IMR-90 (cell line): Measurements from ENCODE around the gene RADIL. TPM values are rescaled to one million over a fixed set of nuclear protein-coding genes. Genes with fewer than 3 reads are reported as not detected.

ENCODE experiments used
- ATAC-seq: fragments of 200-7000 bp; cut with Tn5 transposase; 2 replicates; pipeline ENCODE4 v1.9.1; 2020; ENCODE audit warnings: low read depth, mild to moderate bottlenecking, moderate library complexity
- BruUV-seq: library from RNA; stranded (reverse); fragments of 400-500 nt; replicated peaks from 2 replicates; lab custom pipeline; 2021; lab: Mats Ljungman, UMichigan
- CTCF ChIA-PET: fragments of 300-600 bp; formaldehyde crosslinking; extraction: SDS; loops from one replicate; lab custom pipeline; 2021; ENCODE audit warnings: antibody characterized with exemption; lab: Yijun Ruan, JAX
- POLR2A ChIA-PET: fragments of 300-600 bp; sonication (Branson Sonifier 250); formaldehyde crosslinking; loops from one replicate; lab custom pipeline; 2022; ENCODE audit warnings: antibody characterized with exemption; ENCODE audit not compliant: unreplicated experiment; lab: Charles Lee
- DNase-seq: peaks from one replicate; pipeline ENCODE4 v3.0.0; 2013
- H2AFZ ChIP-seq: replicated peaks from 2 replicates; pipeline ENCODE3; 2013; ENCODE audit warnings: low read length, mild to moderate bottlenecking; ENCODE audit not compliant: poor library complexity
- H2AK5ac ChIP-seq: 2 replicates; pipeline ENCODE4 v1.6.1; 2013; ENCODE audit warnings: low read depth, low read length, inconsistent platforms
- H2AK9ac ChIP-seq: replicated peaks from 2 replicates; pipeline ENCODE3; 2013; ENCODE audit warnings: mild to moderate bottlenecking, low read depth, low read length, moderate library complexity; ENCODE audit not compliant: poor library complexity
- H2BK120ac ChIP-seq: 2 replicates; pipeline ENCODE4 v1.6.1; 2013; ENCODE audit warnings: low read depth, low read length, inconsistent platforms
- H2BK15ac ChIP-seq: 3 replicates; pipeline ENCODE4 v1.6.1; 2013; ENCODE audit warnings: low read depth, low read length, inconsistent platforms
- H2BK20ac ChIP-seq: 2 replicates; pipeline ENCODE4 v1.6.1; 2013; ENCODE audit warnings: low read depth, mild to moderate bottlenecking, inconsistent platforms, low read length, moderate library complexity
- H2BK5ac ChIP-seq: 2 replicates; pipeline ENCODE4 v1.6.1; 2013; ENCODE audit warnings: mild to moderate bottlenecking, low read depth, low read length, inconsistent platforms; ENCODE audit not compliant: poor library complexity, severe bottlenecking
- H3K14ac ChIP-seq: replicated peaks from 2 replicates; pipeline ENCODE4 v1.6.1; 2013; ENCODE audit warnings: low read depth, low read length, inconsistent platforms
- H3K18ac ChIP-seq: 2 replicates; pipeline ENCODE4 v1.6.1; 2013; ENCODE audit warnings: low read depth, low read length, control low read depth
- H3K23ac ChIP-seq: 2 replicates; pipeline ENCODE4 v1.6.1; 2013; ENCODE audit warnings: low read depth, low read length, inconsistent platforms
- H3K27ac ChIP-seq: 2 replicates; pipeline ENCODE4 v1.5.1; 2013; ENCODE audit warnings: mild to moderate bottlenecking, control low read depth, low read length; ENCODE audit not compliant: insufficient read depth
- H3K27me3 ChIP-seq: 2 replicates; pipeline ENCODE4 v1.6.1; 2013; ENCODE audit warnings: low read length; ENCODE audit not compliant: control insufficient read depth, insufficient read depth
- H3K36me3 ChIP-seq: 2 replicates; pipeline ENCODE4 v1.6.1; 2013; ENCODE audit warnings: low read length, mixed read lengths; ENCODE audit not compliant: control insufficient read depth, insufficient read depth
- H3K4ac ChIP-seq: 2 replicates; pipeline ENCODE4 v1.6.1; 2013; ENCODE audit warnings: low read depth, low read length, inconsistent platforms
- H3K4me1 ChIP-seq: 2 replicates; pipeline ENCODE4 v1.6.1; 2013; ENCODE audit warnings: low read length, mixed read lengths; ENCODE audit not compliant: control insufficient read depth, insufficient read depth
- H3K4me2 ChIP-seq: 2 replicates; pipeline ENCODE4 v1.6.1; 2013; ENCODE audit warnings: low read depth, mild to moderate bottlenecking, control low read depth, low read length, moderate library complexity
- H3K4me3 ChIP-seq: 2 replicates; pipeline ENCODE4 v1.5.1; 2013; ENCODE audit warnings: low read depth, mild to moderate bottlenecking, control low read depth, low read length, moderate library complexity; ENCODE audit not compliant: insufficient read depth
- H3K56ac ChIP-seq: 2 replicates; pipeline ENCODE4 v1.6.1; 2013; ENCODE audit warnings: low read length, inconsistent platforms; ENCODE audit not compliant: insufficient read depth; ENCODE audit errors: extremely low read depth
- H3K79me1 ChIP-seq, 2 experiments: 2 replicates each; pipeline ENCODE4 v1.6.1; 2013; ENCODE audit warnings: low read length in 2 of 2, inconsistent platforms in 1 of 2, low read depth in 1 of 2
- H3K9ac ChIP-seq: 2 replicates; pipeline ENCODE4 v1.6.1; 2013; ENCODE audit warnings: low read depth, low read length, control low read depth
- H3K9me1 ChIP-seq: 2 replicates; pipeline ENCODE4 v1.6.1; 2013; ENCODE audit warnings: low read length, inconsistent platforms; ENCODE audit not compliant: insufficient read depth
- H3K9me3 ChIP-seq: 2 replicates; pipeline ENCODE4 v1.6.1; 2013; ENCODE audit warnings: low read length; ENCODE audit not compliant: control insufficient read depth, insufficient read depth
- H4K20me1 ChIP-seq: 2 replicates; pipeline ENCODE4 v1.6.1; 2013; ENCODE audit warnings: low read length, inconsistent platforms; ENCODE audit not compliant: insufficient read depth
- H4K5ac ChIP-seq: 2 replicates; pipeline ENCODE4 v1.6.1; 2013; ENCODE audit warnings: mild to moderate bottlenecking, low read depth, low read length, control low read depth
- H4K8ac ChIP-seq, 2 experiments: 2 replicates each; pipeline ENCODE4 v1.6.1; 2013; ENCODE audit warnings: low read depth in 2 of 2, low read length in 2 of 2, control low read depth in 1 of 2, inconsistent platforms in 1 of 2
- H4K91ac ChIP-seq: 2 replicates; pipeline ENCODE4 v1.6.1; 2013; ENCODE audit warnings: low read depth, low read length, inconsistent platforms; ENCODE audit not compliant: insufficient read depth
- BHLHE40 ChIP-seq: fragments of 150-350 bp; IDR thresholded peaks from 2 replicates; pipeline ENCODE4 v1.6.1; 2016; ENCODE audit warnings: mild to moderate bottlenecking, low read depth, low read length
- CEBPB ChIP-seq: IDR thresholded peaks from 2 replicates; pipeline ENCODE4 v1.6.1; 2012; ENCODE audit warnings: low read depth, low read length, improper control_type of control experiment
- CTCF ChIP-seq: conservative IDR thresholded peaks from 2 replicates; pipeline ENCODE4 v1.5.1; 2012; ENCODE audit warnings: mild to moderate bottlenecking, low read depth, low read length, improper control_type of control experiment
- ELK1 ChIP-seq: fragments of 150-350 bp; IDR thresholded peaks from 2 replicates; pipeline ENCODE4 v1.6.1; 2016; ENCODE audit warnings: low read depth, mild to moderate bottlenecking, low read length, moderate library complexity, borderline replicate concordance
- FOS ChIP-seq: fragments of 150-350 bp; IDR thresholded peaks from 2 replicates; pipeline ENCODE4 v1.6.1; 2016; ENCODE audit warnings: low read depth, low read length
- MAZ ChIP-seq: IDR thresholded peaks from 2 replicates; pipeline ENCODE4 v1.6.1; 2012; ENCODE audit warnings: low read depth, mild to moderate bottlenecking, low read length, improper control_type of control experiment, moderate library complexity, borderline replicate concordance
- MXI1 ChIP-seq: IDR thresholded peaks from 2 replicates; pipeline ENCODE4 v1.6.1; 2012; ENCODE audit warnings: low read depth, mild to moderate bottlenecking, low read length, moderate library complexity, borderline replicate concordance
- POLR2A ChIP-seq: IDR thresholded peaks from 2 replicates; pipeline ENCODE4 v1.6.1; 2012; ENCODE audit warnings: mild to moderate bottlenecking, low read depth, low read length
- WGBS, 2 experiments: methylation state at CpG; one replicate each; pipeline versions ENCODE4 v1.1.5 to v1.1.7; 2013; ENCODE audit warnings: missing lambda C conversion rate in 2 of 2; ENCODE audit not compliant: insufficient read length in 1 of 2; ENCODE audit errors: extremely low coverage in 2 of 2; 5-methylcytosine and 5-hydroxymethylcytosine counted together
- dilution Hi-C: fragments of 300-500 bp; cut with HindIII; formaldehyde crosslinking; loops from one replicate; pipeline ENCODE4 v1.14.3; 2018; ENCODE audit warnings: low sequenced_read_pairs; ENCODE audit not compliant: unreplicated experiment
- in situ Hi-C: fragments of 300-500 bp; cut with MboI; formaldehyde crosslinking; loops from 3 replicates; pipeline ENCODE4 v1.14.3; 2019; ENCODE audit warnings: low sequenced_read_pairs, inconsistent platforms, mixed read lengths
- intact Hi-C: fragments of 100-400 bp; cut with micrococcal nuclease; formaldehyde crosslinking; loops from 2 replicates; pipeline ENCODE4 v1.10.0; 2022
- polyA plus RNA-seq, 3 experiments: library from polyadenylated mRNA; depleted of rRNA; stranded (reverse); fragments of >200 nt; gene quantifications; 2 replicates each; pipeline ENCODE4 v1.2.3, GENCODE V29; 2012; ENCODE audit warnings: low replicate concordance in 1 of 3
- total RNA-seq: library from RNA; depleted of rRNA; stranded (reverse); fragments of >200 nt; gene quantifications from 2 replicates; pipeline ENCODE4 v1.2.3, GENCODE V29; 2012

Gene RADIL
- total and polyA plus RNA-seq, 2 of the 4 experiments (the other 2 are of a cell fraction) = 0.18 to 0.48 TPM

DNA sequence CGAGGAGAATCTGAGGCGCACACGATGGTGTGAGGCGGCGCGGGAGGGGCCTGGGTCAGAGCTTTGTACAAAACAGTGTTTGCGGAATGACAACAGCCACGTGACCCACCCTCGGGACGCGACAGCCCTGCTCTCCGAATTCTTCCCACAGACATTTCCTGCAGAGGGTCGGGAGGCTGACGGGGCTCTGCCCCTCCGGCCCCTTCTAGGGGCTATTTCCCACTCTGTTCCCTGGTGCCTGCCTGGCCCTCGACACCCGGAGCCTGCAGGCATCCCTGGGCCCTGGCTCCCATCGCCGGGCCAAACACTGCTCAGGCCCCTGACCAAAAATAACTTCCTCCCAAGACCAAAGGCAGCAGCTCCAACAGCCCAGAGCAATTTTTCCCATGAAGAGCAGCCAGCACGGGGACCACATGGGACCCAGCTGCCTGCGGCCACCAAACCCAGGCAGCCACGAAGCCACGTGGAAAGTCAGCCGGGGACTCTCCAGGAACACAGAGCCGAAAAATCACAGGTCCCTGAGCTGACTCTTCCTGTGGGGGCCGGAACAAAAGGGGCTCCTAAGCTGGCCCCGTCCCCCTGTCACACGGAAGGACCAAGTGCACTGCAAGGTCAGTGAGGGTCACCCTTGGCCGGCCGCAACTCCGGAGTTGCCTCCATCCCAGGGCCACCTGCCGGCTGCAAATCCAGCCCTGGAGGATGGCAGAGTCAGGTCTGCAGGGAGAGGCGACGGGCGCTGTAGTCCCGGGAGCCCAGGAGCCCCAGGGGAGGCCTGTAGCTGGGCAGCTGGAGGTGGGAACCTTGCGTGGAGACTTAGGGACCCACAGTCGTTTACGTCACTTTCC lies 63.7 kb downstream of the RADIL start:
- Histone ChIP-seq H3K14ac (no peak overlapping the region), H3K56ac (no peak overlapping the region), H4K20me1 (no peaks in the 10 kb centered on the region), H3K27me3 (peaks cover 2% of the 10 kb centered on the region; the same call in 1 of the 2 replicates), H2AK9ac (no peak overlapping the region), H4K8ac (no peak overlapping the region), H3K18ac (no peak overlapping the region), H2BK5ac (no peak overlapping the region), H3K36me3 (no peaks in the 10 kb centered on the region), H2BK15ac (no peak overlapping the region), H2BK120ac (no peak overlapping the region), H3K9me3 (no peaks in the 10 kb centered on the region), H2AK5ac (no peak overlapping the region), H3K4ac (no peak overlapping the region), H3K4me3 (no peak overlapping the region), H4K91ac (no peak overlapping the region), H3K4me2 (no peak overlapping the region), H3K4me1 (no peaks in the 10 kb centered on the region; the same call in 1 of the 2 replicates), H3K79me1 (no peaks in the 10 kb centered on the region), H2AFZ (no peak overlapping the region), H3K23ac (no peak overlapping the region), H4K5ac (no peak overlapping the region), H3K9ac (no peak overlapping the region), H3K9me1 (no peaks in the 10 kb centered on the region), H2BK20ac (no peak overlapping the region), H3K27ac (no peak overlapping the region)
- DNase-seq (no peak), ATAC-seq (no peak)
- in situ Hi-C loops (no loop called here), intact Hi-C loops (no loop called here), dilution Hi-C loops (no loop called here)
- WGBS, 2 experiments = 69% methylated on average over 17 of the region's 39 CpGs; no CpG with 5 or more reads in 1 of the 2 experiments
- TF ChIP-seq ELK1 (no peak), MXI1 (no peak), POLR2A (no peak), CTCF (no peak), BHLHE40 (no peak), FOS (no peak), CEBPB (no peak), MAZ (no peak)
- CTCF ChIA-PET = no interaction called here
- POLR2A ChIA-PET = no interaction called here
- no TSS peak for BruUV-seq
